Epithelial cell of esophagus (primary cell): Measurements from ENCODE around the gene ARFGAP3.
"Not testable (repeated sequence)": the region's sequence is repeated elsewhere in the genome, so short reads cannot be mapped to it uniquely, and the experiment has no call there.

Experiments used
- DNase-seq: peaks from one replicate; pipeline ENCODE4 v3.0.0; 2010; ENCODE audit warnings: low read depth
- H3K4me3 ChIP-seq: 2 replicates; pipeline ENCODE4 v1.5.1; 2011; ENCODE audit warnings: mild to moderate bottlenecking, low read length, control low read depth
- TF ChIP-seq, protein P1 (sequence below): IDR thresholded peaks from 2 replicates; pipeline ENCODE4 v1.5.1; 2011; ENCODE audit warnings: low read depth, mild to moderate bottlenecking, low read length, control low read depth, inconsistent platforms; ENCODE audit not compliant: insufficient read depth; ENCODE audit errors: missing control alignments

Gene ARFGAP3

DNA sequence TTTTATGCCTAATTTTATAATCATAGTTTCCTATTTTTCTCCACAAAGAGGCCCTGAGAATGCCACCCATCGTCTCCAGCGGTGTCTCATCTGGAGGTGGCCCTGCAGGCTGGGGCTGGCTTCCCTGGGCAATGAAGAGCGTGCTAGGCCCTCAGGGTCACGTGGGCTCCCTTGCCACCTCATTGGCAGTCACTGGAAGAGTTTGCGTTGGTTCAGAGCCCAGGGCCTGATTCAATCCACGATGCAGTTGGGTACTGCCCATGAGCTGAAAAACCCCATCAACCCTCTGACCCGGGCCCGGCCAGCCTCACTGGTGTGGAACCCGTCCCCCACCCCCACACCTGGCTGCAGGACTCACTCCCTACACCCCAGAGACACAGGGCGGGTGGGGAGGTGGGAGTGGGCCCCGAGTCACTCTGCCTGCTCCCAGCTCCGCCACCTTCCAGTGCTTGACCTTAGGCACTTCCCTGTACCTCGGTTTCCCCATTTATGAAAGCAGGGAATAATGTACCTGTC is 93.0 kb downstream of the ARFGAP3 start:
- TF ChIP-seq, protein P1, sequence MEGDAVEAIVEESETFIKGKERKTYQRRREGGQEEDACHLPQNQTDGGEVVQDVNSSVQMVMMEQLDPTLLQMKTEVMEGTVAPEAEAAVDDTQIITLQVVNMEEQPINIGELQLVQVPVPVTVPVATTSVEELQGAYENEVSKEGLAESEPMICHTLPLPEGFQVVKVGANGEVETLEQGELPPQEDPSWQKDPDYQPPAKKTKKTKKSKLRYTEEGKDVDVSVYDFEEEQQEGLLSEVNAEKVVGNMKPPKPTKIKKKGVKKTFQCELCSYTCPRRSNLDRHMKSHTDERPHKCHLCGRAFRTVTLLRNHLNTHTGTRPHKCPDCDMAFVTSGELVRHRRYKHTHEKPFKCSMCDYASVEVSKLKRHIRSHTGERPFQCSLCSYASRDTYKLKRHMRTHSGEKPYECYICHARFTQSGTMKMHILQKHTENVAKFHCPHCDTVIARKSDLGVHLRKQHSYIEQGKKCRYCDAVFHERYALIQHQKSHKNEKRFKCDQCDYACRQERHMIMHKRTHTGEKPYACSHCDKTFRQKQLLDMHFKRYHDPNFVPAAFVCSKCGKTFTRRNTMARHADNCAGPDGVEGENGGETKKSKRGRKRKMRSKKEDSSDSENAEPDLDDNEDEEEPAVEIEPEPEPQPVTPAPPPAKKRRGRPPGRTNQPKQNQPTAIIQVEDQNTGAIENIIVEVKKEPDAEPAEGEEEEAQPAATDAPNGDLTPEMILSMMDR = no peak

DNA sequence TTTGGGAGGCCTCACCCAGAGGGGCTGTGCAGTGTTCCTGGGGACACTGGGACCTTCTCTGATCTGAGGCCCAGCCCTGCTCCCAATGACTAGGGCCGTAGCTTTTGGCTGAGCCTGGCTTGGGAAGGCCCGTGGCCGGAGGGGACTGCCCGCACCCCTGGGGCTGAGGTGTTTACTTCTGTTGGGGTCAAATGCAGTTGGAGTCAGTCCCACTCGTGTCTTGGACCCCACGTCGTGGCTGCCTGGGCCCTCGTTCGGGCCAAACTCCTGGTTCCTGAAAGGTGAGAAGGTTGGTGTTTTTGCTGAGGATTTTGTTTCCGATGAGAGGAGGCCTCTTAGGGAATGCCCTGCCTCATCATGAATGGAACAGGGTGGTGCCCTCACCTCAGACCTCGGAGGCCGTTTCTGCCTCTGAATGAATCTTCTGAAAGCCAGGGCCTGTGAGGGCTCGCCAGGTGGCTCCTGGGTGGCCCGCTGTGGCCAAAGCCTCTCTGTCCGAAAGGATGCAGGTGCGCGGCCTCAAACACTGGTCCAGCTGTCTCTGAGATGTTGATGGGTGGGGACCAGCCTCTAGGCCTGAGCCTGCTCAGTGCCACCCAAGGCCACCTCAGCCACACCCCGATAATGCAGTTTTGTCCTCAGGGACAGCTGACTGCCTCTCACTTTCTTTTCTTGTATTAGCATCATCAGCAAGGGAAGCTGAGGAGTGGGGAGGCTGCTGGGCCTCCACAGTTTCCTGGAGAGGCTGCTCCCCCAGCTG is 96.1 kb downstream of the ARFGAP3 start:
- no peak for DNase-seq
- TF ChIP-seq, protein P1 = no peak
- no peak overlapping the region for H3K4me3 ChIP-seq

More for the DNA sequence above, 93.0 kb downstream of the ARFGAP3 start:
- DNase-seq = no peak
- H3K4me3 ChIP-seq = no peak overlapping the region

DNA sequence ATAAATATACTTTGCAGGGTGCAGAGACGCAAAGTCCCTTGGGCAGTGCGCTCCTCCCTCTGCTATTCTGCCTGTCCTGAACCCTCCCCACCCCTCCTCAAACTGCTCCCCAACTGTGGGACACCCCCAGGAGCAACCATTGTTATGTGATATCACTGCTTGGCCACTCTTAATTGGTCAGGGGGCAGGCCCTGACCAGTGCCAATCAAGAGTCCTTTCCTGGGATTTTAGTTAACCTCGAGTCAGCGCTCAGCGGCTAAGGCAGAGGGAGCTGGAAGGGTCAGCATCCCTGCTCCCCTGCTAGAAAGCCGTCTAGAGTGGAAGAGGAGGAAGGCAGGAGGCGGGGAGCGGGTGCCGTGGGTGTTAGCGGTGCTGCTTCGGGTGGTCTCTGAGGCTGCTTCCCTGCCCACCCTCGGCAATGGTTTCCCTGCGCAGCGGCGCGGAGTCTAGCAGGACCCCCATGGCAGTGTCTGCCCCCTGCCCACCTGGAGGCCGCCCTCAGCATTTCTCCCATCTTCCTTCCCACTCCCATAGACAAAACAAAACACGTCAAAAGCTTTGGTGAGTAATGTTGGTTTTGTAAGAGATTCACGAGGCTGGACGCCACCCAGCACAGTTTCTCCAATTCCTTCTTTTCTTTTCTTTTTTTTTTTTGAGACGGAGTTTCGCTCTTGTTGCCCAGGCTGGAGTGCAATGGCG is 98.0 kb downstream of the ARFGAP3 start:
- TF ChIP-seq, protein P1 = no peak
- peak; percentile 67 for DNase-seq
- no peak overlapping the region for H3K4me3 ChIP-seq

DNA sequence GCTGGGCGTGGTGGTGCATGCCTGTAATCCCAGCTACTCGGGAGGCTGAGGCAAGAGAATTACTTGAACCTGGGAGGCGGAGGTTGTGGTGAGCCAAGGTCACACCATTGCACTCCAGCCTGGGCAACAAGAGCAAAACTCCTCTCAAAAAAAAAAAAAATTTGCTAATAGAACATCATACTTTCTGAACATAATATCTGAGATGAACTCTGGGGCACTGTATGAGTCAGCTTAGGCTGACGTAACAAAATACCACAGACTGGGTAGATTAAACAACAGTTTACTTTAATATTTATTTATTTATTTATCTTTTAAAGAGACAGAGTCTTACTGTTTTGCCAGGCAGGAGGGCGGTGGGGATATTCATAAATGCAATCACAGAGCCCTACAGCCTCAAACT is 101.5 kb downstream of the ARFGAP3 start:
- DNase-seq = peak; percentile 84
- H3K4me3 ChIP-seq = not testable (repeated sequence)

DNA sequence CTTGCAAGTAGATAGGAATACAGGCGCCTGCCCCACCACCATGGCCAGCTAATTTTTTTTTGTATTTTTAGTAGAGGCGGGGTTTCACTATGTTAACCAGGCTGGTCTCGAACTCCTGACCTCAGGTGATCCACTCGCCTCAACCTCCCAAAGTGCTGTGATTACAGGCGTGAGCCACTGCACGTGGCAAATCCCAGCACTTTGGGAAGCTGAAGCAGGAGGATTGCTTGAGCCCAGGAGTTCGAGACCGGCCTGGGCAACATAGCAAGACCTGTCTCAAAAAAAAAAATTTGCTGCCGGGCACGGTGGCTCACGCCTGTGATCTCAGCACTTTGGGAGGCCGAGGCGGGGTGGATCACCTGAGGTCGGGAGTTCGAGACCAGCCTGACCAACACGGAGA is 102.0 kb downstream of the ARFGAP3 start:
- H3K4me3 ChIP-seq, DNase-seq: not testable (repeated sequence)

- DNase-seq = peak; percentile 58
- no peak overlapping the region for H3K4me3 ChIP-seq
- TF ChIP-seq, protein P1 = no peak
Observed at GRCh38 chr22:42754658-42755057, 102.4 kb downstream of the ARFGAP3 start.

DNA sequence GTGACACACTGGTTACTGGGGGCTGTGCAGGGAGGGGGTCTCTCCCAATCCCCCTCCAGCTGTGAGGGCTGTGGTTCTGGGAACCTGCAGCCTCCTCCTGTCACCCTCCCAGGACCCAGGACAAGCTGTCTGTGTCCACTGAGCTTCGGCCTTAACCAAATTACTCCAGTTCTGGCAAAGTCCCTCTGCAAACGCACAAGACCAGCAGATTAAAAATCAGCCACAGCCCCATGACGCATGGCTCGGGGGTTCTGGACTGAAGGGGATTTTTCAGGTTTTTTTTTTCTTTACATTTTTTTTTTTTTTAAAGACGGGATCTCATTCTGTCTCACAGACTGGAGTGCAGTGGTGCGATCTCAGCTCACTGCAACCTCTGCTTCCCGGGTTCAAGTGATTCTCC is 104.2 kb downstream of the ARFGAP3 start:
- DNase-seq = no peak
- TF ChIP-seq, protein P1 = no peak
- H3K4me3 ChIP-seq = no peak overlapping the region
